ENCODE results near the gene FANCI. TPM values are rescaled to one million over a fixed set of nuclear protein-coding genes. Genes with fewer than 3 reads are reported as not detected.

Gene FANCI
- total and polyA plus RNA-seq, 2 of the 13 experiments (the other 11 are each of a cell fraction or from before 2014, with no cell fraction given) = 15.7 to 68.8 TPM

DNA sequence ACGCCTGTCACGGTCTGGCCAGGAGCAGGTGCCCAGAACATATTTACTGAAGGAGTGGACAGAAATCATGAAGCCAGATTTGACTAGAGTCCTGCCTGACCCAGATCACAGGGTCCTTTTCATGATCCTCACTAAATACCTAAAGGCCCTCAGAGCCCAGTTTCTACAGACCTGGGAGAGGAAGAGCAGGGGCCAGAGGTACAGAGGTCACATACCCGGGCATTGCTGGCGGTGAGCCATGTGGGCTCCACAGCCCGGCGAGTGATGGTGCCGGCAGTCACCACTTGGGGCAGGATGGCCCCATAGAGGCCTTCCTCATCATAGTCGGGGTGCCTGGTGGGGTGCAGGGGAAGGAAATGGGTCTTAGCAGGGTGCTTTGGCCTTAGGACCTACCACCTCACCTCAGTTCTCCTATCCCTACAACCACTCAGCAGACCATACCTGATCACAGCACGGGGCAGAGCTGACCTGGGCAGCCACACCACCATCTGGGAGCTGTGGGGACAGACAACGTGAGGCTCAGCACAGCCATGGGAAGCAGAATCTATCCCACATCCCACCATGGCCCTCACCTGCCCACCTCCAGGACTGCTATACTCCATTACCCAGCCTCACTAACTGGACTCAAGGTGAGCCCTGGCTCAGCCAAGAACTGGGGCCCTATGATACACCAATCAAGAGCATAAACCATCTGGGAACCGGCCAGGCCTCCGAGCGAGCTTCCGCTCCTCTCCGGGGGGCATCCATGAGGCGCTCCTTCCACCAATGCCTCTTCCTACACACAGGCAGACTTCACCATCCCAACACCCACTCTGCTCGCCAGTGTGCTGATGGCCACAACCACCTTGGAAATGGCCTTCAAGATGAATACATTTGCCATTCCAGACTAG, 78.0 kb downstream of the FANCI start (continued):
- peak; percentile 51; the same call in 1 of the 2 replicates for TF ChIP-seq ARID5B (CRISPR knock-in tag; IDR thresholded peaks at IDR 0.05)
- peak; percentile 72 for TF ChIP-seq GABPB1 (CRISPR knock-in tag; IDR thresholded peaks at IDR 0.05)
- no peak for TF ChIP-seq ZFP82 (CRISPR knock-in tag; IDR thresholded peaks at IDR 0.05; ENCODE audit: borderline replicate concordance)
- TF ChIP-seq HOXA3 (CRISPR knock-in tag; IDR thresholded peaks at IDR 0.05) = no peak
- no peak for TF ChIP-seq ZBTB21 (CRISPR knock-in tag; IDR thresholded peaks at IDR 0.05)
- TF ChIP-seq, protein P1, sequence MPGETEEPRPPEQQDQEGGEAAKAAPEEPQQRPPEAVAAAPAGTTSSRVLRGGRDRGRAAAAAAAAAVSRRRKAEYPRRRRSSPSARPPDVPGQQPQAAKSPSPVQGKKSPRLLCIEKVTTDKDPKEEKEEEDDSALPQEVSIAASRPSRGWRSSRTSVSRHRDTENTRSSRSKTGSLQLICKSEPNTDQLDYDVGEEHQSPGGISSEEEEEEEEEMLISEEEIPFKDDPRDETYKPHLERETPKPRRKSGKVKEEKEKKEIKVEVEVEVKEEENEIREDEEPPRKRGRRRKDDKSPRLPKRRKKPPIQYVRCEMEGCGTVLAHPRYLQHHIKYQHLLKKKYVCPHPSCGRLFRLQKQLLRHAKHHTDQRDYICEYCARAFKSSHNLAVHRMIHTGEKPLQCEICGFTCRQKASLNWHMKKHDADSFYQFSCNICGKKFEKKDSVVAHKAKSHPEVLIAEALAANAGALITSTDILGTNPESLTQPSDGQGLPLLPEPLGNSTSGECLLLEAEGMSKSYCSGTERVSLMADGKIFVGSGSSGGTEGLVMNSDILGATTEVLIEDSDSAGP (CRISPR knock-in tag; IDR thresholded peaks at IDR 0.05; ENCODE audit: borderline replicate concordance) = 0 out of 2 replicates have a peak, but pooled peaks have one; percentile 37
- peak; percentile 45; the same call in 1 of the 2 replicates for TF ChIP-seq RAD21 (CRISPR knock-in tag; IDR thresholded peaks at IDR 0.05)
- TF ChIP-seq ZNF234 (CRISPR knock-in tag; conservative IDR thresholded peaks at IDR 0.05) = no peak
- TF ChIP-seq, protein P2, sequence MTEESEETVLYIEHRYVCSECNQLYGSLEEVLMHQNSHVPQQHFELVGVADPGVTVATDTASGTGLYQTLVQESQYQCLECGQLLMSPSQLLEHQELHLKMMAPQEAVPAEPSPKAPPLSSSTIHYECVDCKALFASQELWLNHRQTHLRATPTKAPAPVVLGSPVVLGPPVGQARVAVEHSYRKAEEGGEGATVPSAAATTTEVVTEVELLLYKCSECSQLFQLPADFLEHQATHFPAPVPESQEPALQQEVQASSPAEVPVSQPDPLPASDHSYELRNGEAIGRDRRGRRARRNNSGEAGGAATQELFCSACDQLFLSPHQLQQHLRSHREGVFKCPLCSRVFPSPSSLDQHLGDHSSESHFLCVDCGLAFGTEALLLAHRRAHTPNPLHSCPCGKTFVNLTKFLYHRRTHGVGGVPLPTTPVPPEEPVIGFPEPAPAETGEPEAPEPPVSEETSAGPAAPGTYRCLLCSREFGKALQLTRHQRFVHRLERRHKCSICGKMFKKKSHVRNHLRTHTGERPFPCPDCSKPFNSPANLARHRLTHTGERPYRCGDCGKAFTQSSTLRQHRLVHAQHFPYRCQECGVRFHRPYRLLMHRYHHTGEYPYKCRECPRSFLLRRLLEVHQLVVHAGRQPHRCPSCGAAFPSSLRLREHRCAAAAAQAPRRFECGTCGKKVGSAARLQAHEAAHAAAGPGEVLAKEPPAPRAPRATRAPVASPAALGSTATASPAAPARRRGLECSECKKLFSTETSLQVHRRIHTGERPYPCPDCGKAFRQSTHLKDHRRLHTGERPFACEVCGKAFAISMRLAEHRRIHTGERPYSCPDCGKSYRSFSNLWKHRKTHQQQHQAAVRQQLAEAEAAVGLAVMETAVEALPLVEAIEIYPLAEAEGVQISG (CRISPR knock-in tag; IDR thresholded peaks at IDR 0.05) = no peak
- TF ChIP-seq PATZ1 (CRISPR knock-in tag; IDR thresholded peaks at IDR 0.05) = peak; percentile 51; the same call in 1 of the 2 replicates
- TF ChIP-seq MYC (CRISPR knock-in tag; IDR thresholded peaks at IDR 0.05; ENCODE audit: borderline replicate concordance) = 0 out of 2 replicates have a peak, but pooled peaks have one; percentile 48
- no peak for TF ChIP-seq SMARCE1 (IDR thresholded peaks at IDR 0.05; ENCODE audit: borderline replicate concordance)
- TF ChIP-seq ARID2 (CRISPR knock-in tag; IDR thresholded peaks at IDR 0.05; ENCODE audit: borderline replicate concordance) = no peak
- TF ChIP-seq, protein P3, sequence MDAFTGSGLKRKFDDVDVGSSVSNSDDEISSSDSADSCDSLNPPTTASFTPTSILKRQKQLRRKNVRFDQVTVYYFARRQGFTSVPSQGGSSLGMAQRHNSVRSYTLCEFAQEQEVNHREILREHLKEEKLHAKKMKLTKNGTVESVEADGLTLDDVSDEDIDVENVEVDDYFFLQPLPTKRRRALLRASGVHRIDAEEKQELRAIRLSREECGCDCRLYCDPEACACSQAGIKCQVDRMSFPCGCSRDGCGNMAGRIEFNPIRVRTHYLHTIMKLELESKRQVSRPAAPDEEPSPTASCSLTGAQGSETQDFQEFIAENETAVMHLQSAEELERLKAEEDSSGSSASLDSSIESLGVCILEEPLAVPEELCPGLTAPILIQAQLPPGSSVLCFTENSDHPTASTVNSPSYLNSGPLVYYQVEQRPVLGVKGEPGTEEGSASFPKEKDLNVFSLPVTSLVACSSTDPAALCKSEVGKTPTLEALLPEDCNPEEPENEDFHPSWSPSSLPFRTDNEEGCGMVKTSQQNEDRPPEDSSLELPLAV (CRISPR knock-in tag; conservative IDR thresholded peaks at IDR 0.05; ENCODE audit: low read depth) = no peak

Data from HepG2 (cell line).